Smooth muscle cell (in vitro differentiated cells): Measurements from ENCODE around the gene PLA2G2C. TPM values are rescaled to one million over a fixed set of nuclear protein-coding genes. Genes with fewer than 3 reads are reported as not detected.

Source experiments
- DNase-seq: peaks from one replicate; lab custom pipeline; 2025; ENCODE audit not compliant: unreplicated experiment; lab: John Stamatoyannopoulos, UW
- H2AFZ ChIP-seq: fragments of 200-600 bp; sonication (generic); 2 replicates; pipeline ENCODE4 v1.6.0; 2016; ENCODE audit warnings: antibody characterized with exemption, low read depth, mild to moderate bottlenecking
- H3F3A ChIP-seq: fragments of 200-600 bp; sonication (generic); 2 replicates; pipeline ENCODE4 v1.6.0; 2017; ENCODE audit warnings: antibody characterized with exemption, low read depth
- H3K27ac ChIP-seq: fragments of 200-600 bp; sonication (generic); 2 replicates; pipeline ENCODE4 v1.5.1; 2016; ENCODE audit warnings: low read depth, mild to moderate bottlenecking
- H3K27me3 ChIP-seq: fragments of 200-600 bp; sonication (generic); 2 replicates; pipeline ENCODE4 v1.6.1; 2016; ENCODE audit warnings: low read depth, mild to moderate bottlenecking
- H3K36me3 ChIP-seq: fragments of 200-600 bp; sonication (generic); 2 replicates; pipeline ENCODE4 v1.5.1; 2016; ENCODE audit warnings: low read depth
- H3K4me1 ChIP-seq: fragments of 200-600 bp; sonication (generic); 2 replicates; pipeline ENCODE4 v1.5.1; 2016; ENCODE audit warnings: low read depth
- H3K4me2 ChIP-seq: fragments of 200-600 bp; sonication (generic); 2 replicates; pipeline ENCODE4 v1.6.0; 2016; ENCODE audit warnings: mild to moderate bottlenecking
- H3K4me3 ChIP-seq: fragments of 200-600 bp; sonication (generic); 2 replicates; pipeline ENCODE4 v1.5.1; 2016; ENCODE audit warnings: mild to moderate bottlenecking
- H3K79me2 ChIP-seq: fragments of 200-600 bp; sonication (generic); 2 replicates; pipeline ENCODE4 v1.6.0; 2016; ENCODE audit warnings: low read depth, mild to moderate bottlenecking
- H3K9ac ChIP-seq: fragments of 200-600 bp; sonication (generic); 2 replicates; pipeline ENCODE4 v1.6.0; 2016; ENCODE audit warnings: low read depth
- H3K9me3 ChIP-seq: fragments of 200-600 bp; sonication (generic); replicated peaks from 2 replicates; pipeline ENCODE4 v1.5.1; 2016; ENCODE audit warnings: low read depth
- H4K20me1 ChIP-seq: fragments of 200-600 bp; sonication (generic); 2 replicates; pipeline ENCODE4 v1.6.0; 2016; ENCODE audit warnings: low read depth
- CTCF ChIP-seq: fragments of 200-600 bp; sonication (generic); IDR thresholded peaks from 2 replicates; pipeline ENCODE4 v1.5.1; 2017; ENCODE audit warnings: borderline replicate concordance, mild to moderate bottlenecking, antibody characterized with exemption; ENCODE audit not compliant: insufficient read depth, poor library complexity, severe bottlenecking
- WGBS: methylation state at CpG from one replicate; pipeline ENCODE4 v1.1.7; 2016; ENCODE audit warnings: low lambda C conversion rate; 5-methylcytosine and 5-hydroxymethylcytosine counted together
- polyA plus RNA-seq: library from polyadenylated mRNA; unstranded; fragments of >200 nt; fragmentation: Nextera tagmentation; extraction: Ambion mirVana; gene quantifications from 2 replicates; pipeline ENCODE4 v1.2.1, GENCODE V29; 2016
- total RNA-seq: library from RNA; depleted of rRNA; stranded (reverse); fragments of >200 nt; gene quantifications from 2 replicates; pipeline ENCODE4 v1.2.3, GENCODE V29; 2014

Gene PLA2G2C
- total and polyA plus RNA-seq, 2 experiments from 2014 or later, result 0.09 TPM; not detected in 1

- Histone ChIP-seq H3K9ac (no peak overlapping the region), H4K20me1 (no peaks in the 10 kb centered on the region), H3F3A (peaks cover 6% of the 10 kb centered on the region), H3K27ac (no peak overlapping the region), H3K4me3 (no peak overlapping the region), H3K36me3 (no peaks in the 10 kb centered on the region), H2AFZ (no peak overlapping the region), H3K79me2 (no peaks in the 10 kb centered on the region), H3K27me3 (no peaks in the 10 kb centered on the region), H3K9me3 (no peaks in the 10 kb centered on the region), H3K4me2 (no peak overlapping the region), H3K4me1 (peaks cover 7% of the 10 kb centered on the region)
- 97% methylated on average over 10 of the region's 10 CpGs for WGBS
- no peak for TF ChIP-seq CTCF
- DNase-seq, result no peak
Measured at GRCh38 chr1:20183035-20183434, 3.3 kb downstream of the PLA2G2C start.

GRCh38 chr1:20182415-20182814 is 3.9 kb downstream of the PLA2G2C start:
- TF ChIP-seq CTCF, result no peak
- Histone ChIP-seq H3F3A (peaks cover 6% of the 10 kb centered on the region), H3K36me3 (no peaks in the 10 kb centered on the region), H3K4me3 (no peak overlapping the region), H4K20me1 (no peaks in the 10 kb centered on the region), H3K4me1 (peaks cover 7% of the 10 kb centered on the region), H3K9ac (no peak overlapping the region), H2AFZ (no peak overlapping the region), H3K9me3 (no peaks in the 10 kb centered on the region), H3K4me2 (no peak overlapping the region), H3K27me3 (no peaks in the 10 kb centered on the region), H3K79me2 (no peaks in the 10 kb centered on the region), H3K27ac (no peak overlapping the region)
- DNase-seq, result no peak

- no peaks in the 10 kb centered on the region for H3K4me1 ChIP-seq
Measured at GRCh38 chr1:20180844-20181207, 5.5 kb downstream of the PLA2G2C start.

More at GRCh38 chr1:20180844-20181207, 5.5 kb downstream of the PLA2G2C start:
- Histone ChIP-seq H3K36me3 (no peaks in the 10 kb centered on the region), H3K79me2 (no peaks in the 10 kb centered on the region), H4K20me1 (no peaks in the 10 kb centered on the region), H3K9ac (no peak overlapping the region), H3K27me3 (no peaks in the 10 kb centered on the region), H3K4me3 (no peak overlapping the region), H3K4me2 (no peak overlapping the region), H3K9me3 (no peaks in the 10 kb centered on the region), H3K27ac (no peak overlapping the region), H3F3A (peaks cover 6% of the 10 kb centered on the region), H2AFZ (no peak overlapping the region)
- 83% methylated on average over 3 of the region's 3 CpGs for WGBS
- no peak for TF ChIP-seq CTCF
- DNase-seq, result no peak
